H9 (cell line): ENCODE measurements around the gene MUC4. TPM values are rescaled to one million over a fixed set of nuclear protein-coding genes. Genes with fewer than 3 reads are reported as not detected.

Source experiments
- DNase-seq: peaks from one replicate; pipeline ENCODE4 v3.0.0-alpha.2; 2017
- H2AFZ ChIP-seq: one replicate; pipeline ENCODE4 v1.6.1; 2013; ENCODE audit warnings: mild to moderate bottlenecking, low read length, control low read depth, moderate library complexity
- H2AK5ac ChIP-seq: 2 replicates; pipeline ENCODE4 v1.6.1; 2013; ENCODE audit warnings: low read length, control low read depth, mixed read lengths; ENCODE audit not compliant: insufficient read length
- H2BK120ac ChIP-seq: one replicate; pipeline ENCODE4 v1.6.1; 2013; ENCODE audit warnings: low read depth, mild to moderate bottlenecking, low read length, control low read depth, inconsistent platforms; ENCODE audit not compliant: poor library complexity, severe bottlenecking
- H2BK12ac ChIP-seq: 2 replicates; pipeline ENCODE4 v1.6.1; 2013; ENCODE audit warnings: low read length, control low read depth, mixed read lengths, low read depth; ENCODE audit not compliant: insufficient read length
- H2BK15ac ChIP-seq: 2 replicates; pipeline ENCODE4 v1.6.1; 2013; ENCODE audit warnings: low read depth, low read length, control low read depth
- H2BK20ac ChIP-seq: one replicate; pipeline ENCODE4 v1.6.1; 2013; ENCODE audit warnings: low read depth, mild to moderate bottlenecking, low read length, control low read depth, inconsistent platforms; ENCODE audit not compliant: poor library complexity, severe bottlenecking
- H2BK5ac ChIP-seq: 2 replicates; pipeline ENCODE4 v1.6.1; 2013; ENCODE audit warnings: low read length, control low read depth, mixed read lengths; ENCODE audit not compliant: insufficient read length
- H3K14ac ChIP-seq: 2 replicates; pipeline ENCODE4 v1.6.1; 2013; ENCODE audit warnings: low read length, control low read depth; ENCODE audit not compliant: insufficient read depth
- H3K18ac ChIP-seq: 2 replicates; pipeline ENCODE4 v1.6.1; 2013; ENCODE audit warnings: low read depth, mild to moderate bottlenecking, mixed read lengths, low read length, control low read depth; ENCODE audit not compliant: insufficient read length
- H3K23ac ChIP-seq: 2 replicates; pipeline ENCODE4 v1.6.1; 2013; ENCODE audit warnings: low read length, control low read depth, mixed read lengths, low read depth; ENCODE audit not compliant: insufficient read length
- H3K23me2 ChIP-seq: 2 replicates; pipeline ENCODE4 v1.6.1; 2013; ENCODE audit warnings: low read depth, mild to moderate bottlenecking, mixed read lengths, low read length, control low read depth; ENCODE audit not compliant: insufficient read length, poor library complexity, severe bottlenecking
- H3K27ac ChIP-seq: 2 replicates; pipeline ENCODE4 v1.5.1; 2013; ENCODE audit warnings: low read length, control low read depth, mixed read lengths, low read depth; ENCODE audit not compliant: insufficient read length
- H3K27me3 ChIP-seq: 2 replicates; pipeline ENCODE4 v1.6.1; 2013; ENCODE audit warnings: low read length, control low read depth, inconsistent platforms; ENCODE audit not compliant: insufficient read depth
- H3K4ac ChIP-seq: 2 replicates; pipeline ENCODE4 v1.6.1; 2013; ENCODE audit warnings: low read depth, mild to moderate bottlenecking, control low read depth, inconsistent platforms, low read length, moderate library complexity
- H3K4me1 ChIP-seq: 2 replicates; pipeline ENCODE4 v1.6.1; 2013; ENCODE audit warnings: low read length, control low read depth, inconsistent platforms; ENCODE audit not compliant: insufficient read depth
- H3K4me2 ChIP-seq: 2 replicates; pipeline ENCODE4 v1.6.1; 2013; ENCODE audit warnings: low read length, control low read depth, mixed read lengths; ENCODE audit not compliant: insufficient read length, insufficient read depth
- H3K56ac ChIP-seq: 2 replicates; pipeline ENCODE4 v1.6.1; 2013; ENCODE audit warnings: low read depth, mild to moderate bottlenecking, mixed read lengths, low read length, control low read depth; ENCODE audit not compliant: insufficient read length
- H3K79me1 ChIP-seq: 2 replicates; pipeline ENCODE4 v1.6.1; 2013; ENCODE audit warnings: low read depth, mild to moderate bottlenecking, moderate library complexity, low read length, control low read depth, inconsistent platforms; ENCODE audit not compliant: insufficient read depth, poor library complexity, severe bottlenecking
- H3K79me2 ChIP-seq: 2 replicates; pipeline ENCODE4 v1.6.1; 2013; ENCODE audit warnings: low read length, control low read depth, inconsistent platforms; ENCODE audit not compliant: insufficient read depth
- H3K9ac ChIP-seq: 2 replicates; pipeline ENCODE4 v1.6.1; 2013; ENCODE audit warnings: low read length, control low read depth, mixed read lengths; ENCODE audit not compliant: insufficient read length; ENCODE audit errors: extremely low read depth
- H3K9me3 ChIP-seq: one replicate; pipeline ENCODE4 v1.6.1; 2013; ENCODE audit warnings: low read depth, low read length, inconsistent platforms; ENCODE audit not compliant: control insufficient read depth
- H3T11ph ChIP-seq: one replicate; pipeline ENCODE4 v1.6.1; 2013; ENCODE audit warnings: mild to moderate bottlenecking, low read length, control low read depth, inconsistent platforms
- H4K20me1 ChIP-seq: one replicate; pipeline ENCODE4 v1.6.1; 2013; ENCODE audit not compliant: control insufficient read depth, insufficient read length, insufficient read depth
- H4K5ac ChIP-seq: 2 replicates; pipeline ENCODE4 v1.6.1; 2013; ENCODE audit warnings: low read depth, mild to moderate bottlenecking, mixed read lengths, low read length, control low read depth; ENCODE audit not compliant: insufficient read length
- H4K8ac ChIP-seq: replicated peaks from 2 replicates; pipeline ENCODE4 v1.6.1; 2013; ENCODE audit warnings: low read length, control low read depth, mixed read lengths, low read depth; ENCODE audit not compliant: insufficient read length
- H4K91ac ChIP-seq: 2 replicates; pipeline ENCODE4 v1.6.1; 2013; ENCODE audit warnings: low read depth, mild to moderate bottlenecking, moderate library complexity, mixed read lengths, low read length, control low read depth; ENCODE audit not compliant: insufficient read length
- H3K27ac Mint-ChIP-seq, 3 experiments: 2 replicates in 2 of 3; 3 replicates in 1 of 3; pipeline ENCODE4 v1.8.0; 2020 to 2021; ENCODE audit warnings: mixed read lengths in 3 of 3, mild to moderate bottlenecking in 1 of 3, moderate library complexity in 1 of 3
- H3K27me3 Mint-ChIP-seq: 2 replicates; pipeline ENCODE4 v1.8.0; 2021; ENCODE audit warnings: low read depth, mild to moderate bottlenecking, moderate library complexity, mixed read lengths
- H3K36me3 Mint-ChIP-seq, 3 experiments: 2 replicates in 2 of 3; 3 replicates in 1 of 3; pipeline ENCODE4 v1.8.0; 2020 to 2021; ENCODE audit warnings: low read depth in 3 of 3, mixed read lengths in 3 of 3; ENCODE audit not compliant: insufficient read depth in 1 of 3
- H3K4me1 Mint-ChIP-seq, 2 experiments: 2 replicates each; pipeline ENCODE4 v1.8.0; 2020; ENCODE audit warnings: mixed read lengths in 2 of 2
- H3K4me3 Mint-ChIP-seq, 2 experiments: 2 replicates in 1 of 2; 3 replicates in 1 of 2; pipeline ENCODE4 v1.8.0; 2020 to 2021; ENCODE audit warnings: mild to moderate bottlenecking in 2 of 2, mixed read lengths in 2 of 2, moderate library complexity in 1 of 2
- H3K9me3 Mint-ChIP-seq, 2 experiments: 2 replicates in 1 of 2; 3 replicates in 1 of 2; pipeline ENCODE4 v1.8.0; 2020; ENCODE audit warnings: mild to moderate bottlenecking in 2 of 2, mixed read lengths in 2 of 2, moderate library complexity in 1 of 2
- CTCF ChIP-seq: fragments of 200-600 bp; sonication (generic); conservative IDR thresholded peaks from 3 replicates; pipeline ENCODE4 v1.8.0; 2021; ENCODE audit warnings: antibody characterized with exemption, mild to moderate bottlenecking
- WGBS: extraction: QIAGEN DNeasy Blood & Tissue Kit; methylation state at CpG from one replicate; pipeline ENCODE4 v1.1.7; 2013; ENCODE audit warnings: missing lambda C conversion rate, low lambda C conversion rate, mixed read lengths; ENCODE audit not compliant: insufficient read length; ENCODE audit errors: extremely low coverage; 5-methylcytosine and 5-hydroxymethylcytosine counted together
- total RNA-seq: library from RNA; stranded (reverse); gene quantifications from 2 replicates; pipeline ENCODE4 v1.2.1, GENCODE V29; 2021

MUC4 gene
- total RNA-seq, 1 experiment from 2014 or later = 1.2 TPM

- Histone ChIP-seq H3K4me2 (no peak overlapping the region), H3K9ac (no peak overlapping the region), H4K8ac (no peak overlapping the region), H2BK120ac (no peak overlapping the region), H2AFZ (no peak overlapping the region), H3T11ph (no peak overlapping the region), H2BK12ac (no peak overlapping the region), H2AK5ac (no peak overlapping the region), H3K4me1 (no peaks in the 10 kb centered on the region), H3K4ac (no peak overlapping the region), H3K79me2 (0 out of 2 replicates have a peak, but pooled peaks cover 2% of the 10 kb centered on the region), H3K79me1 (no peaks in the 10 kb centered on the region), H3K23ac (no peak overlapping the region), H3K56ac (no peak overlapping the region), H3K18ac (no peak overlapping the region), H2BK15ac (no peak overlapping the region), H3K27me3 (no peaks in the 10 kb centered on the region), H4K20me1 (no peaks in the 10 kb centered on the region), H4K5ac (no peak overlapping the region), H4K91ac (no peak overlapping the region), H2BK20ac (no peak overlapping the region), H3K14ac (no peak overlapping the region), H3K23me2 (no peaks in the 10 kb centered on the region), H2BK5ac (no peak overlapping the region), H3K9me3 (no peaks in the 10 kb centered on the region), H3K27ac (no peak overlapping the region)
- H3K27me3 Mint-ChIP-seq = peaks cover 3% of the 10 kb centered on the region; the same call in 1 of the 2 replicates
- H3K36me3 Mint-ChIP-seq = no peaks in the 10 kb centered on the region; a peak in 1 of 7 replicates
- peaks cover 0 to 2% of the 10 kb centered on the region in 2 experiments; a peak in 2 of 5 replicates for H3K9me3 Mint-ChIP-seq
- no peak overlapping the region; a peak in 1 of 5 replicates for H3K4me3 Mint-ChIP-seq
- no peak overlapping the region; a peak in 1 of 7 replicates for H3K27ac Mint-ChIP-seq
- WGBS = no CpG with 5 or more reads among the region's 14 CpGs
- peaks cover 12 to 22% of the 10 kb centered on the region in 2 experiments for H3K4me1 Mint-ChIP-seq
- DNase-seq = no peak
- TF ChIP-seq CTCF = no peak
These were observed 24.1 kb upstream of the MUC4 start for GRCh38 chr3:195835791-195836190.
